Esophagus squamous epithelium (tissue), 5 donors: Measurements from ENCODE around the gene OCA2. TPM values are rescaled to one million over a fixed set of nuclear protein-coding genes. Genes with fewer than 3 reads are reported as not detected.
A peak's percentile ranks its signal among the peaks of the same experiment; 100 is the strongest.

Source experiments
- DNase-seq: peaks from one replicate; lab custom pipeline; 2025; lab: John Stamatoyannopoulos, UW
- H3K27ac ChIP-seq, 4 donors: fragments of 200-600 bp; sonication (generic); one replicate each; pipeline ENCODE4 v1.5.1; 2016 to 2019; ENCODE audit warnings: mild to moderate bottlenecking in 1 of 4
- H3K27me3 ChIP-seq, 4 donors: fragments of 200-600 bp; sonication (generic); 1 replicate in 3 of 4; 2 replicates in 1 of 4; pipeline versions ENCODE4 v1.5.1 to v1.6.0; 2017 to 2021; ENCODE audit warnings: antibody characterized with exemption in 1 of 4
- H3K36me3 ChIP-seq, 3 donors: fragments of 200-600 bp; sonication (generic); one replicate each; pipeline ENCODE4 v1.5.1; 2016 to 2019
- H3K4me1 ChIP-seq, 3 donors: fragments of 200-600 bp; sonication (generic); one replicate each; pipeline ENCODE4 v1.5.1; 2017 to 2019
- H3K4me3 ChIP-seq, 4 donors: fragments of 200-600 bp; sonication (generic); 1 replicate in 3 of 4; 2 replicates in 1 of 4; pipeline ENCODE4 v1.5.1; 2016 to 2019; ENCODE audit warnings: mild to moderate bottlenecking in 2 of 4, moderate library complexity in 1 of 4
- H3K9me3 ChIP-seq, 3 donors: fragments of 200-600 bp; sonication (generic); one replicate each; pipeline ENCODE4 v1.5.1; 2016 to 2019
- CTCF ChIP-seq, 6 experiments: fragments of 450-650 bp in 4 of 6; fragments of 200-600 bp in 2 of 6; sonication (generic) in 2 of 6; IDR thresholded peaks; one replicate each; pipeline ENCODE4 v1.5.1; 2016 to 2019; ENCODE audit warnings: antibody characterized with exemption in 6 of 6, mild to moderate bottlenecking in 4 of 6, moderate library complexity in 4 of 6
- POLR2A ChIP-seq, 4 donors: fragments of 450-650 bp; IDR thresholded peaks; one replicate each; pipeline ENCODE4 v1.6.1; 2017; ENCODE audit warnings: antibody characterized with exemption in 4 of 4, mild to moderate bottlenecking in 4 of 4, moderate library complexity in 3 of 4
- WGBS, 2 donors: methylation state at CpG; one replicate each; pipeline ENCODE4 v1.1.5; 2018; 5-methylcytosine and 5-hydroxymethylcytosine counted together
- intact Hi-C: fragments of 100-400 bp; cut with DNase I; formaldehyde crosslinking; loops from one replicate; pipeline ENCODE4 v1.15.0; 2022
- total RNA-seq, 4 donors: library from RNA; depleted of rRNA; stranded (reverse); fragments of >200 nt; gene quantifications; one replicate each; pipeline ENCODE4 v1.1.0, GENCODE V29; 2016
- donor health status: DM: yes; HTN: yes; CAD: no.

The OCA2 gene
- total RNA-seq, 4 donors from 2014 or later: 1.7 to 5.5 (median 4.6) TPM

- intact Hi-C loops: no loop called here
- 49 to 61% methylated on average over 11 to 14 of the region's 15 CpGs for WGBS, 2 donors
- H3K4me3 ChIP-seq: no peak overlapping the region
Observed at GRCh38 chr15:27826902-27827714, 272.0 kb downstream of the OCA2 start.

GRCh38 chr15:27826411-27826810, 272.7 kb downstream of the OCA2 start:
- DNase-seq: no peak
- H3K9me3 ChIP-seq: no peaks in the 10 kb centered on the region
- no peaks in the 10 kb centered on the region for H3K4me1 ChIP-seq
- no peak overlapping the region for H3K4me3 ChIP-seq
- no peaks in the 10 kb centered on the region for H3K27me3 ChIP-seq
- peak overlapping the region in 1 of 4 donors; percentile 34 for H3K27ac ChIP-seq
- WGBS, 2 donors: 51 to 76% methylated on average over 4 to 7 of the region's 7 CpGs
- TF ChIP-seq CTCF (IDR thresholded peaks at IDR 0.05) (no peak), POLR2A (IDR thresholded peaks at IDR 0.05) (no peak)
- H3K36me3 ChIP-seq: no peaks in the 10 kb centered on the region
- intact Hi-C loops: no loop called here

More at GRCh38 chr15:27826902-27827714, 272.0 kb downstream of the OCA2 start:
- H3K9me3 ChIP-seq: no peaks in the 10 kb centered on the region
- H3K36me3 ChIP-seq: no peaks in the 10 kb centered on the region
- H3K27me3 ChIP-seq: no peaks in the 10 kb centered on the region
- H3K4me1 ChIP-seq: no peaks in the 10 kb centered on the region
- no peak for TF ChIP-seq POLR2A (IDR thresholded peaks at IDR 0.05)
- no peak for TF ChIP-seq CTCF (IDR thresholded peaks at IDR 0.05)
- DNase-seq: no peak
- peak overlapping the region in 1 of 4 donors; percentile 34 for H3K27ac ChIP-seq

GRCh38 chr15:27824841-27825422, 274.2 kb downstream of the OCA2 start:
- no peak overlapping the region for H3K27ac ChIP-seq
- H3K9me3 ChIP-seq: no peaks in the 10 kb centered on the region
- intact Hi-C loops: loop anchor here (5.0 kb wide), 1 partner anchor 38 kb away; no protein-coding TSS in a partner anchor
- TF ChIP-seq CTCF (IDR thresholded peaks at IDR 0.05) (no peak), POLR2A (IDR thresholded peaks at IDR 0.05) (no peak)
- 81 to 82% methylated on average over 5 to 7 of the region's 10 CpGs for whole genome bisulfite sequencing, 2 donors
- no peaks in the 10 kb centered on the region for H3K36me3 ChIP-seq
- H3K4me1 ChIP-seq: no peaks in the 10 kb centered on the region
- no peaks in the 10 kb centered on the region for H3K27me3 ChIP-seq
- H3K4me3 ChIP-seq: no peak overlapping the region
- no peak for DNase-seq

GRCh38 chr15:27821273-27821672, 277.8 kb downstream of the OCA2 start:
- intact Hi-C loops: loop anchor here (5.0 kb wide), 1 partner anchor 34 kb away; no protein-coding TSS in a partner anchor
- Histone ChIP-seq H3K4me3 (no peak overlapping the region), H3K36me3 (no peaks in the 10 kb centered on the region), H3K27ac (no peak overlapping the region), H3K4me1 (no peaks in the 10 kb centered on the region), H3K27me3 (no peaks in the 10 kb centered on the region), H3K9me3 (peaks cover 0 to 13% (median 0%) of the 10 kb centered on the region in 3 donors)
- TF ChIP-seq CTCF (IDR thresholded peaks at IDR 0.05) (no peak), POLR2A (IDR thresholded peaks at IDR 0.05) (no peak)
- 52 to 65% methylated on average over 3 of the region's 3 CpGs for WGBS, 2 donors
- DNase-seq: no peak

GRCh38 chr15:27820722-27821121, 278.4 kb downstream of the OCA2 start:
- 72 to 79% methylated on average over 4 of the region's 4 CpGs for WGBS, 2 donors

More at GRCh38 chr15:27820722-27821121, 278.4 kb downstream of the OCA2 start:
- TF ChIP-seq CTCF (IDR thresholded peaks at IDR 0.05): no peak
- no peak for TF ChIP-seq POLR2A (IDR thresholded peaks at IDR 0.05)
- H3K27me3 ChIP-seq: no peaks in the 10 kb centered on the region
- intact Hi-C loops: loop anchor here (5.0 kb wide), 1 partner anchor 33 kb away; no protein-coding TSS in a partner anchor
- no peak overlapping the region for H3K4me3 ChIP-seq
- H3K4me1 ChIP-seq: no peaks in the 10 kb centered on the region
- H3K9me3 ChIP-seq: peaks cover 0 to 13% (median 0%) of the 10 kb centered on the region in 3 donors
- H3K27ac ChIP-seq: no peak overlapping the region
- no peak for DNase-seq
- H3K36me3 ChIP-seq: no peaks in the 10 kb centered on the region
